ENCODE results near the gene PPP1R16B.

- TF ChIP-seq POLR2A (IDR thresholded peaks at IDR 0.05) (no peak), CTCF (IDR thresholded peaks at IDR 0.05) (no peak)
These were observed 56.7 kb downstream of the PPP1R16B start for GRCh38 chr20:38862226-38862625.
